ENCODE data around the gene EXOC5.
"Not testable (repeated sequence)": the region's sequence is repeated elsewhere in the genome, so short reads cannot be mapped to it uniquely, and the experiment has no call there.

DNA sequence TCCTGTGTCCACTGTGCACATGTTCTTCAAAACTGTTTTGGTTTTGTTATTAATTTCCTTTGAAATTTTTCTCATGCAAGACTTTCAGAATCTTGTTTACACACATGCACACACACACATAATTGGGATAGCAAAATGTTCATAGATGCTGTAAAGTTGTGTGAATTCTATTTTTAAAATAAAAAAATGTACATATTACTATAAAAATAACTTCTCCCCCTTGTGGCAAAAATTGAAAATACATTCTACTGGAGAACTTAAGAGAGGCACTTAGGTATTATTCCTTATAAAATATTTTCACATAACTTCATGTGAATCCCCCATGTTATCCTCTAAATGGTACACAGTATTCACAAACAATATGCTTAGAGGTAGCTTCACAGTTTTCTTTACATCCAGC, 66.0 kb downstream of the EXOC5 start:
- TF ChIP-seq, protein P1, sequence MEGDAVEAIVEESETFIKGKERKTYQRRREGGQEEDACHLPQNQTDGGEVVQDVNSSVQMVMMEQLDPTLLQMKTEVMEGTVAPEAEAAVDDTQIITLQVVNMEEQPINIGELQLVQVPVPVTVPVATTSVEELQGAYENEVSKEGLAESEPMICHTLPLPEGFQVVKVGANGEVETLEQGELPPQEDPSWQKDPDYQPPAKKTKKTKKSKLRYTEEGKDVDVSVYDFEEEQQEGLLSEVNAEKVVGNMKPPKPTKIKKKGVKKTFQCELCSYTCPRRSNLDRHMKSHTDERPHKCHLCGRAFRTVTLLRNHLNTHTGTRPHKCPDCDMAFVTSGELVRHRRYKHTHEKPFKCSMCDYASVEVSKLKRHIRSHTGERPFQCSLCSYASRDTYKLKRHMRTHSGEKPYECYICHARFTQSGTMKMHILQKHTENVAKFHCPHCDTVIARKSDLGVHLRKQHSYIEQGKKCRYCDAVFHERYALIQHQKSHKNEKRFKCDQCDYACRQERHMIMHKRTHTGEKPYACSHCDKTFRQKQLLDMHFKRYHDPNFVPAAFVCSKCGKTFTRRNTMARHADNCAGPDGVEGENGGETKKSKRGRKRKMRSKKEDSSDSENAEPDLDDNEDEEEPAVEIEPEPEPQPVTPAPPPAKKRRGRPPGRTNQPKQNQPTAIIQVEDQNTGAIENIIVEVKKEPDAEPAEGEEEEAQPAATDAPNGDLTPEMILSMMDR (IDR thresholded peaks at IDR 0.05), result peak; percentile 42; the same call in 1 of the 2 replicates
- not testable (repeated sequence) for TF ChIP-seq ZFX (IDR thresholded peaks at IDR 0.05; ENCODE audit: borderline replicate concordance)

Measured in 22Rv1 (cell line).